Left ventricle myocardium superior (tissue), 1 donor: ENCODE data around the gene EPHA10. TPM values are rescaled to one million over a fixed set of nuclear protein-coding genes. Genes with fewer than 3 reads are reported as not detected.
"Not testable (repeated sequence)": the region's sequence is repeated elsewhere in the genome, so short reads cannot be mapped to it uniquely, and the experiment has no call there.

Source experiments
- ATAC-seq: fragments of 200-7000 bp; cut with Tn5 transposase; one replicate; pipeline ENCODE4 v1.9.1; 2020; ENCODE audit warnings: mild to moderate bottlenecking, moderate library complexity
- DNase-seq: peaks from one replicate; pipeline ENCODE4 v3.0.0-alpha.2; 2020
- intact Hi-C: fragments of 100-400 bp; cut with micrococcal nuclease; formaldehyde crosslinking; loops from one replicate; pipeline ENCODE4 v1.11.0; 2022
- total RNA-seq: library from RNA; stranded (reverse); fragmentation: NEBNext Ultra II Directional; extraction: Animal tissue kit (Norgen Biotek cat#: 25700); gene quantifications from one replicate; pipeline ENCODE4 v1.2.1, GENCODE V29; 2021
- donor health status: DM: no; HTN: yes; CAD: no; lungs with severe emphysema.

Gene EPHA10
- total RNA-seq, 1 donor from 2014 or later = 0.10 TPM

- intact Hi-C loops = no loop called here
- no peak for DNase-seq
- no peak for ATAC-seq
Measured at GRCh38 chr1:37741130-37741529, 23.8 kb downstream of the EPHA10 start.

GRCh38 chr1:37739222-37739621, 25.7 kb downstream of the EPHA10 start:
- intact Hi-C loops = no loop called here
- ATAC-seq (no peak), DNase-seq (no peak)

- DNase-seq, ATAC-seq, intact Hi-C loops: not testable (repeated sequence)
Measured at GRCh38 chr1:37738619-37739018, 26.3 kb downstream of the EPHA10 start.

- DNase-seq, intact Hi-C loops, ATAC-seq: not testable (repeated sequence)
Measured at GRCh38 chr1:37737975-37738374, 26.9 kb downstream of the EPHA10 start.

- intact Hi-C loops = no loop called here
- ATAC-seq (no peak), DNase-seq (no peak)
Measured at GRCh38 chr1:37734629-37735591, 30.0 kb downstream of the EPHA10 start.

- DNase-seq (no peak), ATAC-seq (no peak)
- intact Hi-C loops = no loop called here
Measured at GRCh38 chr1:37732111-37732780, 32.7 kb downstream of the EPHA10 start.

- DNase-seq (no peak), ATAC-seq (no peak)
- intact Hi-C loops = no loop called here
Measured at GRCh38 chr1:37731312-37732019, 33.5 kb downstream of the EPHA10 start.

- DNase-seq (no peak), ATAC-seq (no peak)
Measured at GRCh38 chr1:37730376-37730775, 34.5 kb downstream of the EPHA10 start.

GRCh38 chr1:37728416-37728815, 36.5 kb downstream of the EPHA10 start:
- ATAC-seq (no peak), DNase-seq (no peak)
- intact Hi-C loops = no loop called here

More at GRCh38 chr1:37730376-37730775, 34.5 kb downstream of the EPHA10 start:
- intact Hi-C loops = no loop called here

- DNase-seq (no peak), ATAC-seq (no peak)
- intact Hi-C loops = no loop called here
Measured at GRCh38 chr1:37726751-37727585, 38.0 kb downstream of the EPHA10 start.

GRCh38 chr1:37725851-37726613, 38.9 kb downstream of the EPHA10 start:
- DNase-seq = no peak
- ATAC-seq = no peak
- intact Hi-C loops = no loop called here

- DNase-seq = no peak
- ATAC-seq = no peak
- intact Hi-C loops = no loop called here
Measured at GRCh38 chr1:37724575-37724974, 40.3 kb downstream of the EPHA10 start.

GRCh38 chr1:37723390-37724078, 41.4 kb downstream of the EPHA10 start:
- peak; percentile 39 for ATAC-seq
- DNase-seq = no peak
- intact Hi-C loops = no loop called here

GRCh38 chr1:37723072-37723389, 41.9 kb downstream of the EPHA10 start:
- intact Hi-C loops = no loop called here
- DNase-seq (no peak), ATAC-seq (peak; percentile 44)

- intact Hi-C loops = no loop called here
- ATAC-seq = peak; percentile 22
- no peak for DNase-seq
Measured at GRCh38 chr1:37722181-37723071, 42.5 kb downstream of the EPHA10 start.

GRCh38 chr1:37721565-37721964, 43.4 kb downstream of the EPHA10 start:
- DNase-seq (no peak), ATAC-seq (no peak)
- intact Hi-C loops = no loop called here
